NB4 (cell line): ENCODE results near the gene KASH5.

Experiments
- POLR2A ChIP-seq: IDR thresholded peaks from 2 replicates; pipeline ENCODE4 v1.6.1; 2011; ENCODE audit warnings: mild to moderate bottlenecking; ENCODE audit not compliant: insufficient read length; ENCODE audit errors: extremely low read depth
- TF ChIP-seq, protein P1 (sequence below): IDR thresholded peaks from one replicate; pipeline ENCODE4 v1.5.1; 2012; ENCODE audit warnings: low read depth, low read length

DNA sequence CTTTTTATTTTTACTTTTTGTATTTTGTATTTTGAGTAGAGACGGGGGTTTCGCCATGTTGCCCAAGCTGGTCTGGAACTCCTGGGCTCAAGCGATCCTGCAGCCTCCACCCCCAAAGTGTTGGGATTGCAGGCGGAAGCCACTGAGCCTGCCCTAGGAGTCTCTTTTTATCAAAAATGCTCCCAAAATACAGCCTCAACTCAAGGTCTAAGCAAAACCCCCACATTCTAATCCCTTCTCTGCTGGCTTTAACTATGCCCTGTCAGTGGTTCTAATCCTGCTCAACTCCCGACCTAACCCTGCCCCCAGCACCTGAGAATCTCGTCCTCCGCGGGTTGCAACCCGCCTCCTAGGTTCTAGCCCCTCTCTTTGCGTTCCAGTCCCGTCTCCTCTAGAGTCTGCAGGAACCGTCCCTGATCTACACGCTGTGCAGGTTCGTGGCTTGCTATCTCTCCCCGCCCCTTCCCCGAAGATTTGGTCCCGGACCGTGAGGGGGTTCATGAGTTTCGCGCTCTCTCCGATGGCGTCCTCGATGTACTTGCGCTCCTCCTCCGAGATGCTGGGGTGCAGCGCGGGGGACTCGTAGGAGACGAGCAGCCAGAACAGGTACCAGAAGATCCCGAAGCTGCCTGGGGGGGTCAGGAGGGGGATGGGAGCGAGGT, 45.3 kb downstream of the KASH5 start:
- TF ChIP-seq, protein P1, sequence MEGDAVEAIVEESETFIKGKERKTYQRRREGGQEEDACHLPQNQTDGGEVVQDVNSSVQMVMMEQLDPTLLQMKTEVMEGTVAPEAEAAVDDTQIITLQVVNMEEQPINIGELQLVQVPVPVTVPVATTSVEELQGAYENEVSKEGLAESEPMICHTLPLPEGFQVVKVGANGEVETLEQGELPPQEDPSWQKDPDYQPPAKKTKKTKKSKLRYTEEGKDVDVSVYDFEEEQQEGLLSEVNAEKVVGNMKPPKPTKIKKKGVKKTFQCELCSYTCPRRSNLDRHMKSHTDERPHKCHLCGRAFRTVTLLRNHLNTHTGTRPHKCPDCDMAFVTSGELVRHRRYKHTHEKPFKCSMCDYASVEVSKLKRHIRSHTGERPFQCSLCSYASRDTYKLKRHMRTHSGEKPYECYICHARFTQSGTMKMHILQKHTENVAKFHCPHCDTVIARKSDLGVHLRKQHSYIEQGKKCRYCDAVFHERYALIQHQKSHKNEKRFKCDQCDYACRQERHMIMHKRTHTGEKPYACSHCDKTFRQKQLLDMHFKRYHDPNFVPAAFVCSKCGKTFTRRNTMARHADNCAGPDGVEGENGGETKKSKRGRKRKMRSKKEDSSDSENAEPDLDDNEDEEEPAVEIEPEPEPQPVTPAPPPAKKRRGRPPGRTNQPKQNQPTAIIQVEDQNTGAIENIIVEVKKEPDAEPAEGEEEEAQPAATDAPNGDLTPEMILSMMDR: no peak
- TF ChIP-seq POLR2A: no peak
